H9 (cell line): Measurements from ENCODE around the gene TUBA4A. TPM values are rescaled to one million over a fixed set of nuclear protein-coding genes. Genes with fewer than 3 reads are reported as not detected.
A peak's percentile ranks its signal among the peaks of the same experiment; 100 is the strongest.

Source experiments
- DNase-seq: peaks from one replicate; pipeline ENCODE4 v3.0.0-alpha.2; 2017
- H2AFZ ChIP-seq: one replicate; pipeline ENCODE4 v1.6.1; 2013; ENCODE audit warnings: mild to moderate bottlenecking, low read length, control low read depth, moderate library complexity
- H2AK5ac ChIP-seq: 2 replicates; pipeline ENCODE4 v1.6.1; 2013; ENCODE audit warnings: low read length, control low read depth, mixed read lengths; ENCODE audit not compliant: insufficient read length
- H2BK120ac ChIP-seq: one replicate; pipeline ENCODE4 v1.6.1; 2013; ENCODE audit warnings: low read depth, mild to moderate bottlenecking, low read length, control low read depth, inconsistent platforms; ENCODE audit not compliant: poor library complexity, severe bottlenecking
- H2BK12ac ChIP-seq: 2 replicates; pipeline ENCODE4 v1.6.1; 2013; ENCODE audit warnings: low read length, control low read depth, mixed read lengths, low read depth; ENCODE audit not compliant: insufficient read length
- H2BK15ac ChIP-seq: 2 replicates; pipeline ENCODE4 v1.6.1; 2013; ENCODE audit warnings: low read depth, low read length, control low read depth
- H2BK20ac ChIP-seq: one replicate; pipeline ENCODE4 v1.6.1; 2013; ENCODE audit warnings: low read depth, mild to moderate bottlenecking, low read length, control low read depth, inconsistent platforms; ENCODE audit not compliant: poor library complexity, severe bottlenecking
- H2BK5ac ChIP-seq: 2 replicates; pipeline ENCODE4 v1.6.1; 2013; ENCODE audit warnings: low read length, control low read depth, mixed read lengths; ENCODE audit not compliant: insufficient read length
- H3K14ac ChIP-seq: 2 replicates; pipeline ENCODE4 v1.6.1; 2013; ENCODE audit warnings: low read length, control low read depth; ENCODE audit not compliant: insufficient read depth
- H3K18ac ChIP-seq: 2 replicates; pipeline ENCODE4 v1.6.1; 2013; ENCODE audit warnings: low read depth, mild to moderate bottlenecking, mixed read lengths, low read length, control low read depth; ENCODE audit not compliant: insufficient read length
- H3K23ac ChIP-seq: 2 replicates; pipeline ENCODE4 v1.6.1; 2013; ENCODE audit warnings: low read length, control low read depth, mixed read lengths, low read depth; ENCODE audit not compliant: insufficient read length
- H3K23me2 ChIP-seq: 2 replicates; pipeline ENCODE4 v1.6.1; 2013; ENCODE audit warnings: low read depth, mild to moderate bottlenecking, mixed read lengths, low read length, control low read depth; ENCODE audit not compliant: insufficient read length, poor library complexity, severe bottlenecking
- H3K27ac ChIP-seq: 2 replicates; pipeline ENCODE4 v1.5.1; 2013; ENCODE audit warnings: low read length, control low read depth, mixed read lengths, low read depth; ENCODE audit not compliant: insufficient read length
- H3K27me3 ChIP-seq: 2 replicates; pipeline ENCODE4 v1.6.1; 2013; ENCODE audit warnings: low read length, control low read depth, inconsistent platforms; ENCODE audit not compliant: insufficient read depth
- H3K4ac ChIP-seq: 2 replicates; pipeline ENCODE4 v1.6.1; 2013; ENCODE audit warnings: low read depth, mild to moderate bottlenecking, control low read depth, inconsistent platforms, low read length, moderate library complexity
- H3K4me1 ChIP-seq: 2 replicates; pipeline ENCODE4 v1.6.1; 2013; ENCODE audit warnings: low read length, control low read depth, inconsistent platforms; ENCODE audit not compliant: insufficient read depth
- H3K4me2 ChIP-seq: 2 replicates; pipeline ENCODE4 v1.6.1; 2013; ENCODE audit warnings: low read length, control low read depth, mixed read lengths; ENCODE audit not compliant: insufficient read length, insufficient read depth
- H3K56ac ChIP-seq: 2 replicates; pipeline ENCODE4 v1.6.1; 2013; ENCODE audit warnings: low read depth, mild to moderate bottlenecking, mixed read lengths, low read length, control low read depth; ENCODE audit not compliant: insufficient read length
- H3K79me1 ChIP-seq: 2 replicates; pipeline ENCODE4 v1.6.1; 2013; ENCODE audit warnings: low read depth, mild to moderate bottlenecking, moderate library complexity, low read length, control low read depth, inconsistent platforms; ENCODE audit not compliant: insufficient read depth, poor library complexity, severe bottlenecking
- H3K79me2 ChIP-seq: 2 replicates; pipeline ENCODE4 v1.6.1; 2013; ENCODE audit warnings: low read length, control low read depth, inconsistent platforms; ENCODE audit not compliant: insufficient read depth
- H3K9ac ChIP-seq: 2 replicates; pipeline ENCODE4 v1.6.1; 2013; ENCODE audit warnings: low read length, control low read depth, mixed read lengths; ENCODE audit not compliant: insufficient read length; ENCODE audit errors: extremely low read depth
- H3K9me3 ChIP-seq: one replicate; pipeline ENCODE4 v1.6.1; 2013; ENCODE audit warnings: low read depth, low read length, inconsistent platforms; ENCODE audit not compliant: control insufficient read depth
- H3T11ph ChIP-seq: one replicate; pipeline ENCODE4 v1.6.1; 2013; ENCODE audit warnings: mild to moderate bottlenecking, low read length, control low read depth, inconsistent platforms
- H4K20me1 ChIP-seq: one replicate; pipeline ENCODE4 v1.6.1; 2013; ENCODE audit not compliant: control insufficient read depth, insufficient read length, insufficient read depth
- H4K5ac ChIP-seq: 2 replicates; pipeline ENCODE4 v1.6.1; 2013; ENCODE audit warnings: low read depth, mild to moderate bottlenecking, mixed read lengths, low read length, control low read depth; ENCODE audit not compliant: insufficient read length
- H4K8ac ChIP-seq: replicated peaks from 2 replicates; pipeline ENCODE4 v1.6.1; 2013; ENCODE audit warnings: low read length, control low read depth, mixed read lengths, low read depth; ENCODE audit not compliant: insufficient read length
- H4K91ac ChIP-seq: 2 replicates; pipeline ENCODE4 v1.6.1; 2013; ENCODE audit warnings: low read depth, mild to moderate bottlenecking, moderate library complexity, mixed read lengths, low read length, control low read depth; ENCODE audit not compliant: insufficient read length
- H3K27ac Mint-ChIP-seq, 3 experiments: 2 replicates in 2 of 3; 3 replicates in 1 of 3; pipeline ENCODE4 v1.8.0; 2020 to 2021; ENCODE audit warnings: mixed read lengths in 3 of 3, mild to moderate bottlenecking in 1 of 3, moderate library complexity in 1 of 3
- H3K27me3 Mint-ChIP-seq: 2 replicates; pipeline ENCODE4 v1.8.0; 2021; ENCODE audit warnings: low read depth, mild to moderate bottlenecking, moderate library complexity, mixed read lengths
- H3K36me3 Mint-ChIP-seq, 3 experiments: 2 replicates in 2 of 3; 3 replicates in 1 of 3; pipeline ENCODE4 v1.8.0; 2020 to 2021; ENCODE audit warnings: low read depth in 3 of 3, mixed read lengths in 3 of 3; ENCODE audit not compliant: insufficient read depth in 1 of 3
- H3K4me1 Mint-ChIP-seq, 2 experiments: 2 replicates each; pipeline ENCODE4 v1.8.0; 2020; ENCODE audit warnings: mixed read lengths in 2 of 2
- H3K4me3 Mint-ChIP-seq, 2 experiments: 2 replicates in 1 of 2; 3 replicates in 1 of 2; pipeline ENCODE4 v1.8.0; 2020 to 2021; ENCODE audit warnings: mild to moderate bottlenecking in 2 of 2, mixed read lengths in 2 of 2, moderate library complexity in 1 of 2
- H3K9me3 Mint-ChIP-seq, 2 experiments: 2 replicates in 1 of 2; 3 replicates in 1 of 2; pipeline ENCODE4 v1.8.0; 2020; ENCODE audit warnings: mild to moderate bottlenecking in 2 of 2, mixed read lengths in 2 of 2, moderate library complexity in 1 of 2
- WGBS: extraction: QIAGEN DNeasy Blood & Tissue Kit; methylation state at CpG from one replicate; pipeline ENCODE4 v1.1.7; 2013; ENCODE audit warnings: missing lambda C conversion rate, low lambda C conversion rate, mixed read lengths; ENCODE audit not compliant: insufficient read length; ENCODE audit errors: extremely low coverage; 5-methylcytosine and 5-hydroxymethylcytosine counted together
- total RNA-seq: library from RNA; stranded (reverse); gene quantifications from 2 replicates; pipeline ENCODE4 v1.2.1, GENCODE V29; 2021
- TF ChIP-seq, protein P1 (sequence below): fragments of 200-600 bp; sonication (generic); conservative IDR thresholded peaks from 3 replicates; pipeline ENCODE4 v1.8.0; 2021; ENCODE audit warnings: antibody characterized with exemption, mild to moderate bottlenecking

TUBA4A gene
- total RNA-seq, 1 experiment from 2014 or later: 25.5 TPM

DNA sequence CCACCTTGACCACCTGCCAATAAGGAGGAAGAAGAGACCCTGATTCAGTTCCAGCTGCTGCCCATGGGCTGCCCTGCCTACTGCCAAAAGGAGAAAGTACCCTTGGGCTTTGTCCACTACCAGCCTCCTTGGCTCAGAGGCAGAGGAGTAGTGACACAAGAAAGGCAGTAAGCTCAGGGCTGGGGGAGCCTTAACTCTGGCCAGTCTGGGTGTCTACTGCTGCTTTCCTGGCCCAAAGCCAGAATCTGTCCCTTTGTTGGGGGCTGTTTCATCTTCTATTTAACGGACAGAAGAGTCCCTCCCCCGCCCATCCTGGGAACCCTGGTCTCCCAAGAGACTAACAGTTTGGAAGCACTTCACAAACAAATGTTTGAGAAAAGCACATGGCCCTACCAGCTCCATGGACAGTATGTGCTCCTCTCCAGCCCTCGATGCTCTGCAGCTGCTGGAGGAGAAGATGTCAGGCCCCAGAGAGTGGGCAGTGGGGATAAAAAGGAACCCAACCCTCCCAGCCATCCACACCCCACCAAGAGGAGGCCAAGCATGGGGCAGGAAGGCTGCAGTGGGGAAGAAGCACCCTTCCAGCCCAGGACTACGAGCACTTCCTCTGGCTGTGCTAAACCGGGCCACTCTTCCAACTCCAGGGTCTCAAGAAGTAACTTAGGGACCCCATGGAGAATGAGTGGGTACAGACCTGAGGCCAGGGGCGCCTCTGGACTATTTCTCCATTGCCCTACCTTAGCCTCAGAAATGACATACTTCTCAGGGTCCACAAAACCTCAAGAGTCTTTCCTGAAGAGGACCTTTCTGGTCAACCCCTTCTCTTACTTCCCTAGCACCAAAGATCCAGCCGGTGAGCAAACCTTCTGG, 25.4 kb downstream of the TUBA4A start:
- Histone ChIP-seq H2BK120ac (no peak overlapping the region), H3K18ac (no peak overlapping the region), H2BK5ac (no peak overlapping the region), H2BK15ac (no peak overlapping the region), H3K9ac (peak overlapping the region; percentile 74), H3K27me3 (no peaks in the 10 kb centered on the region), H2AFZ (no peak overlapping the region), H3K79me1 (no peaks in the 10 kb centered on the region), H4K20me1 (no peaks in the 10 kb centered on the region), H3K4me2 (peak overlapping the region; percentile 65), H2BK12ac (no peak overlapping the region), H3K56ac (no peak overlapping the region), H3K23ac (no peak overlapping the region), H3K79me2 (0 out of 2 replicates have a peak, but pooled peaks cover 2% of the 10 kb centered on the region), H4K5ac (no peak overlapping the region), H3K4ac (no peak overlapping the region), H3K14ac (no peak overlapping the region; the same call in 1 of the 2 replicates), H4K8ac (no peak overlapping the region), H3K27ac (no peak overlapping the region), H3K23me2 (no peaks in the 10 kb centered on the region), H4K91ac (no peak overlapping the region), H2BK20ac (no peak overlapping the region), H2AK5ac (no peak overlapping the region), H3K9me3 (no peaks in the 10 kb centered on the region), H3T11ph (no peak overlapping the region), H3K4me1 (no peaks in the 10 kb centered on the region)
- no peaks in the 10 kb centered on the region; a peak in 1 of 5 replicates for H3K9me3 Mint-ChIP-seq
- peak overlapping the region; percentile 81 to 99 for H3K4me3 Mint-ChIP-seq
- WGBS: no CpG with 5 or more reads among the region's 7 CpGs
- peak overlapping the region in 1 of 3 experiments; percentile 40; a peak in 1 of 7 replicates for H3K27ac Mint-ChIP-seq
- no peak for DNase-seq
- peaks cover 23 to 54% (median 48%) of the 10 kb centered on the region in 3 experiments for H3K36me3 Mint-ChIP-seq
- TF ChIP-seq, protein P1, sequence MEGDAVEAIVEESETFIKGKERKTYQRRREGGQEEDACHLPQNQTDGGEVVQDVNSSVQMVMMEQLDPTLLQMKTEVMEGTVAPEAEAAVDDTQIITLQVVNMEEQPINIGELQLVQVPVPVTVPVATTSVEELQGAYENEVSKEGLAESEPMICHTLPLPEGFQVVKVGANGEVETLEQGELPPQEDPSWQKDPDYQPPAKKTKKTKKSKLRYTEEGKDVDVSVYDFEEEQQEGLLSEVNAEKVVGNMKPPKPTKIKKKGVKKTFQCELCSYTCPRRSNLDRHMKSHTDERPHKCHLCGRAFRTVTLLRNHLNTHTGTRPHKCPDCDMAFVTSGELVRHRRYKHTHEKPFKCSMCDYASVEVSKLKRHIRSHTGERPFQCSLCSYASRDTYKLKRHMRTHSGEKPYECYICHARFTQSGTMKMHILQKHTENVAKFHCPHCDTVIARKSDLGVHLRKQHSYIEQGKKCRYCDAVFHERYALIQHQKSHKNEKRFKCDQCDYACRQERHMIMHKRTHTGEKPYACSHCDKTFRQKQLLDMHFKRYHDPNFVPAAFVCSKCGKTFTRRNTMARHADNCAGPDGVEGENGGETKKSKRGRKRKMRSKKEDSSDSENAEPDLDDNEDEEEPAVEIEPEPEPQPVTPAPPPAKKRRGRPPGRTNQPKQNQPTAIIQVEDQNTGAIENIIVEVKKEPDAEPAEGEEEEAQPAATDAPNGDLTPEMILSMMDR: no peak
- no peaks in the 10 kb centered on the region for H3K27me3 Mint-ChIP-seq
- peaks cover 11% of the 10 kb centered on the region in 2 experiments for H3K4me1 Mint-ChIP-seq
